C4-2B (cell line): ENCODE results near the gene DNAJC25.

ENCODE experiments used
- ZFX ChIP-seq: fragments of 450-650 bp; IDR thresholded peaks from 2 replicates; pipeline ENCODE4 v1.6.1; 2017
- TF ChIP-seq, protein P1 (sequence below): fragments of 450-650 bp; conservative IDR thresholded peaks from 2 replicates; pipeline ENCODE4 v1.5.1; 2017; ENCODE audit warnings: mild to moderate bottlenecking

DNA sequence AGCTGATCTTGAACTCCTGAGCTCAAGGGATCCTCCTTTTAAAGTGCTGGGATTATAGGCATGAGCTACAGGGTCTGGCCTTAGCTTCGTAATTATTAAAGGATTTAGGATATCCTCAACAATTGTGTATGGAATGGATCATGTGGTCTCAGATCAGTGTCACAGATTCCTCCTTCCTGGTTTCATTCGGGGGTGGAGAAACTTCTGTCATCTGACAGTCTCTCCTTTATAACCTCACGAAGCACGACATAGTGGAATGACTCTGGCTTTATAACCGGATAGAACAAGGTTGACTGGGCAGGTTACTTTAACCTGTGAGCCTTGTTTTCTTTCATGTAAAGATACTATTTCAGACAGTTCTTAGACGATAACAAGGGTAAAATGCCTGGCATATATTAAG lies 25.9 kb downstream of the DNAJC25 start:
- TF ChIP-seq, protein P1, sequence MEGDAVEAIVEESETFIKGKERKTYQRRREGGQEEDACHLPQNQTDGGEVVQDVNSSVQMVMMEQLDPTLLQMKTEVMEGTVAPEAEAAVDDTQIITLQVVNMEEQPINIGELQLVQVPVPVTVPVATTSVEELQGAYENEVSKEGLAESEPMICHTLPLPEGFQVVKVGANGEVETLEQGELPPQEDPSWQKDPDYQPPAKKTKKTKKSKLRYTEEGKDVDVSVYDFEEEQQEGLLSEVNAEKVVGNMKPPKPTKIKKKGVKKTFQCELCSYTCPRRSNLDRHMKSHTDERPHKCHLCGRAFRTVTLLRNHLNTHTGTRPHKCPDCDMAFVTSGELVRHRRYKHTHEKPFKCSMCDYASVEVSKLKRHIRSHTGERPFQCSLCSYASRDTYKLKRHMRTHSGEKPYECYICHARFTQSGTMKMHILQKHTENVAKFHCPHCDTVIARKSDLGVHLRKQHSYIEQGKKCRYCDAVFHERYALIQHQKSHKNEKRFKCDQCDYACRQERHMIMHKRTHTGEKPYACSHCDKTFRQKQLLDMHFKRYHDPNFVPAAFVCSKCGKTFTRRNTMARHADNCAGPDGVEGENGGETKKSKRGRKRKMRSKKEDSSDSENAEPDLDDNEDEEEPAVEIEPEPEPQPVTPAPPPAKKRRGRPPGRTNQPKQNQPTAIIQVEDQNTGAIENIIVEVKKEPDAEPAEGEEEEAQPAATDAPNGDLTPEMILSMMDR, result no peak
- TF ChIP-seq ZFX, result no peak
